D721Med (cell line): ENCODE measurements around the gene CAP1.
"Not testable (repeated sequence)": the region's sequence is repeated elsewhere in the genome, so short reads cannot be mapped to it uniquely, and the experiment has no call there.

ENCODE experiments used
- DNase-seq: peaks from one replicate; pipeline ENCODE4 v3.0.0; 2011; ENCODE audit warnings: low spot score; ENCODE audit not compliant: insufficient read length
- FAIRE-seq: peaks from 2 replicates; lab custom pipeline; 2011; peaks lifted over from hg19 to GRCh38; lab: Jason Lieb, UNC
- CTCF ChIP-seq: IDR thresholded peaks from 2 replicates; pipeline ENCODE4 v1.5.1; 2012; ENCODE audit warnings: mild to moderate bottlenecking, control low read depth; ENCODE audit not compliant: insufficient read depth; ENCODE audit errors: missing control alignments

CAP1 gene

DNA sequence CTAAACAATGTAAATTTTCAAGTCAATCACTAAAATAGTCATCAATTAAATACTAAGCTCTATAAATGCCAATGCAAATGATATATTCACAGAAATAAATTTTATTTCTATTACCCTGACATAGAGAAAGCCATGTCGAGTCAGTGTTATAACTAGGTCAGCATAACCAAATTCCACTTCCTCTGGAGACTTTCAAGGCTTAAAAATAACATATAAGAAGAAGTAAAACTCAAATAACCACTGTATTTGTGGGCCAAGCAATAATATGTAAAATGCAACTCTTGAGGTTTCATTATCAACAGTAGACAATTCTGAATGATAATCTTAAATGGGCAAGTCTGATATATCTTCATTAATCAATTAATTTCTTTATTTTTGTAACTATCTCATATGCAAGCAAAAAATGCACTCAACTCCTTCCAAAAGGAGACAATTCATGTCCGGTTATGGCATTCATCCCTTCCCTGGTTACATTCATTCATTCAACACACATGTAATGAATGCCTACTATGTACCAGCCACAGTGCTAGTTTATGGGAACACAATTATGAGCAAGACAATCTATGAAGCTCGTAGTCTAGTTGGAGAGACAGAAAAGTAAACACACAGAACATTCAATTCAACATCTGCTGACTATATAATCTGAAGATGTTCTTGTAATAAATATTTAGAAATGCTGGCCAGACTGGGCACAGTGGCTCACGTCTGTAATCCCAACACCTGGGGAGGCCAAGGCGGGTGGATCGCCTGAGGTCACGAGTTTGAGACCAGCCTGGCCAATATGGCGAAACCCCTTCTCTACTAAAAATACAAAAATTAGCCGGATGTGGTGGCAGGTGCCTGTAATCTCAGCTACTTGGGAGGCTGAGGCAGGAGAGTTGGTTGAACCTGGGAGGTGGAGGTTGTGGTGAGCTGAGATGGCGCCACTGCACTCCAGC is 37.1 kb upstream of the CAP1 start:
- FAIRE-seq (no peak), DNase-seq (no peak)
- TF ChIP-seq CTCF: no peak

GRCh38 chr1:40004857-40005256 is 35.7 kb upstream of the CAP1 start:
- FAIRE-seq: no peak
- TF ChIP-seq CTCF: no peak
- no peak for DNase-seq

- not testable (repeated sequence) for DNase-seq
Measured at GRCh38 chr1:40007481-40008034, 33.0 kb upstream of the CAP1 start.

DNA sequence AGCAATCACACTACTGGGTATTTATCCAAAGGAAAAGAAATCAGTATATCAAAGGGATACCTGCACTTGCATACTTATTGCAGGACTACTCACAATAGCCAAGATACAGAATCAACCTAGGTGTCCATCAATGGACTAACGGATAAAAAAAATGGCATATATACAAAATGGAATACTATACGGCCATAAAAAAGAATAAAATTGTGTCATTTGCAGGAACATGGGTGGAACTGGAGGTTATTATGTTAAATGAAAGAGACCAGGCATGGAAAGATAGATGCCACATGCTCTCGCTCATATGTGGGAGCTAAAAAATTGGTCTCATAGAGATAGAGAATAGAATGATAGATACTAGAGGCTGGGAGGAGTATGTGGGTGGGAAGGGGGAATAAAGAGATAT is 29.3 kb upstream of the CAP1 start:
- DNase-seq (no peak), FAIRE-seq (no peak)
- no peak for TF ChIP-seq CTCF

More at GRCh38 chr1:40007481-40008034, 33.0 kb upstream of the CAP1 start:
- not testable (repeated sequence) for FAIRE-seq

DNA sequence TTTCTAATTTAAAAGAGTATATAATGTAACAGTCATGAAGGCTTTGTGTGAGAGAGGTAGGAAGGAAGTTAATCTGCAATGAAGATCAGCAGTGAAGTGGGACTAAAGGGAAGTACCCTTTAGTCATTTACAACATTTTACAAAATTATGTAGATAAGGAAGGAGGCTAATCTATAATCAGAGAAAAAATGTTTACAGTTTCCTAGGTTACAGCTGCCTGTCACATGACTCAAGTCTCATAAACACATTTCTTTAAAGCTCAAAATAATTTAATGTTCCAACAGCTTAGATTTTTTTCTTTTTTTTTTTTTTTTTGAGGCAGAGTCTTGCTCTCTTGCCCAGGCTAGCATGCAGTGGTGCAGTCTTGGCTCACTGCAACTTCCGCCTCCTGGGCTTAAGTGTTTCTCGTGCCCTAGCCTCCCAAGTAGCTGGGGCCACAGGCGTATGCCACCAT is 26.2 kb upstream of the CAP1 start:
- DNase-seq (no peak), FAIRE-seq (no peak)
- TF ChIP-seq CTCF: no peak

GRCh38 chr1:40014812-40015594 is 25.5 kb upstream of the CAP1 start:
- no peak for TF ChIP-seq CTCF
- FAIRE-seq: no peak
- DNase-seq: no peak

GRCh38 chr1:40017951-40018575 is 22.5 kb upstream of the CAP1 start:
- FAIRE-seq (no peak), DNase-seq (no peak)
- no peak for TF ChIP-seq CTCF
